MCF 10A (cell line): ENCODE data around the gene CLCA4. TPM values are rescaled to one million over a fixed set of nuclear protein-coding genes. Genes with fewer than 3 reads are reported as not detected.
A peak's percentile ranks its signal among the peaks of the same experiment; 100 is the strongest.

ENCODE experiments used
- BruUV-seq: library from RNA; stranded (reverse); fragments of 400-500 nt; replicated peaks from 2 replicates; lab custom pipeline; 2021; lab: Mats Ljungman, UMichigan
- CTCF ChIA-PET: fragments of 300-600 bp; sonication (Branson Sonifier 250); formaldehyde crosslinking; extraction: SDS; loops from one replicate; lab custom pipeline; 2021; ENCODE audit warnings: antibody characterized with exemption, inconsistent platforms; lab: Yijun Ruan, JAX
- POLR2A ChIA-PET: fragments of 300-600, 350-650 bp; sonication (Branson Sonifier 250); formaldehyde crosslinking; extraction: SDS; loops from one replicate; lab custom pipeline; 2020; ENCODE audit warnings: antibody characterized with exemption, inconsistent platforms; lab: Yijun Ruan, JAX
- DNase-seq: peaks from one replicate; pipeline ENCODE4 v3.0.0-alpha.2; 2018; ENCODE audit not compliant: unreplicated experiment
- H3K27ac Mint-ChIP-seq: one replicate; pipeline ENCODE4 v1.8.0; 2022; ENCODE audit warnings: mild to moderate bottlenecking, low read depth, mixed read lengths; ENCODE audit not compliant: unreplicated experiment
- H3K27me3 Mint-ChIP-seq: one replicate; pipeline ENCODE4 v1.8.0; 2022; ENCODE audit warnings: mixed read lengths; ENCODE audit not compliant: insufficient read depth, unreplicated experiment
- H3K36me3 Mint-ChIP-seq: one replicate; pipeline ENCODE4 v1.8.0; 2022; ENCODE audit warnings: mild to moderate bottlenecking, moderate library complexity, mixed read lengths; ENCODE audit not compliant: insufficient read depth, unreplicated experiment
- H3K4me1 Mint-ChIP-seq: one replicate; pipeline ENCODE4 v1.8.0; 2022; ENCODE audit warnings: mixed read lengths; ENCODE audit not compliant: insufficient read depth, unreplicated experiment
- H3K4me3 Mint-ChIP-seq: one replicate; pipeline ENCODE4 v1.8.0; 2022; ENCODE audit warnings: mild to moderate bottlenecking, moderate library complexity, mixed read lengths; ENCODE audit not compliant: unreplicated experiment
- H3K9me3 Mint-ChIP-seq: one replicate; pipeline ENCODE4 v1.8.0; 2022; ENCODE audit warnings: mixed read lengths; ENCODE audit not compliant: unreplicated experiment
- CTCF ChIP-seq: fragments of 200-600 bp; IDR thresholded peaks from one replicate; pipeline ENCODE4 v1.8.0; 2022; ENCODE audit warnings: antibody characterized with exemption, mild to moderate bottlenecking; ENCODE audit not compliant: unreplicated experiment
- intact Hi-C: fragments of 100-400 bp; cut with micrococcal nuclease; formaldehyde crosslinking; loops from 2 replicates; pipeline ENCODE4 v1.14.1; 2022
- total RNA-seq: library from RNA; stranded (reverse); gene quantifications from 2 replicates; pipeline ENCODE4 v1.2.3, GENCODE V29; 2022

Gene CLCA4
- total RNA-seq, 1 experiment from 2014 or later = not detected

- no TSS peak for BruUV-seq
- Mint-ChIP-seq H3K27me3 (no peaks in the 10 kb centered on the region), H3K27ac (no peak overlapping the region), H3K4me1 (peaks cover 9% of the 10 kb centered on the region), H3K4me3 (no peak overlapping the region), H3K36me3 (no peaks in the 10 kb centered on the region), H3K9me3 (no peaks in the 10 kb centered on the region)
- peak; percentile 29 for DNase-seq
- CTCF ChIA-PET = interaction anchor here (0.7 to 5.7 kb wide), 9 partner anchors 9 to 722 kb away, joined by 3 to 39 read pairs (median 4); no protein-coding TSS in a partner anchor
- POLR2A ChIA-PET = interaction anchor here (0.6 kb wide), 1 partner anchor 44 kb away, joined by 3 read pairs; no protein-coding TSS in a partner anchor
- intact Hi-C loops = loop anchor here (5.0 kb wide), 1 partner anchor 565 kb away; no protein-coding TSS in a partner anchor
- no peak for TF ChIP-seq CTCF
Measured at GRCh38 chr1:86517336-86517735, 29.5 kb upstream of the CLCA4 start.

GRCh38 chr1:86520789-86521521 is 25.9 kb upstream of the CLCA4 start:
- Mint-ChIP-seq H3K9me3 (no peaks in the 10 kb centered on the region), H3K27me3 (no peaks in the 10 kb centered on the region), H3K4me3 (no peak overlapping the region), H3K36me3 (no peaks in the 10 kb centered on the region), H3K27ac (no peak overlapping the region), H3K4me1 (peaks cover 9% of the 10 kb centered on the region)
- ChIA-PET POLR2A (interaction anchor here (0.7 kb wide), 1 partner anchor 194 kb away, joined by 5 read pairs; no protein-coding TSS in a partner anchor), CTCF (interaction anchor here (0.6 to 2.1 kb wide), 4 partner anchors 13 to 46 kb away, joined by 3 to 11 read pairs (median 5); no protein-coding TSS in a partner anchor)
- intact Hi-C loops = no loop called here
- no peak for TF ChIP-seq CTCF
- BruUV-seq = no TSS peak
- DNase-seq = no peak

GRCh38 chr1:86521522-86521891 is 25.4 kb upstream of the CLCA4 start:
- no peaks in the 10 kb centered on the region for H3K9me3 Mint-ChIP-seq
- no TSS peak for BruUV-seq
- ChIA-PET POLR2A (interaction anchor here (0.7 kb wide), 1 partner anchor 193 kb away, joined by 5 read pairs; no protein-coding TSS in a partner anchor), CTCF (interaction anchor here (2.3 kb wide), 1 partner anchor 19 kb away, joined by 11 read pairs; no protein-coding TSS in a partner anchor)
- intact Hi-C loops = no loop called here
- no peak overlapping the region for H3K27ac Mint-ChIP-seq
- no peak for DNase-seq
- no peak overlapping the region for H3K4me3 Mint-ChIP-seq
- no peaks in the 10 kb centered on the region for H3K36me3 Mint-ChIP-seq
- peaks cover 5% of the 10 kb centered on the region for H3K4me1 Mint-ChIP-seq
- H3K27me3 Mint-ChIP-seq = no peaks in the 10 kb centered on the region
- TF ChIP-seq CTCF = no peak

- TF ChIP-seq CTCF = no peak
- DNase-seq = no peak
- Mint-ChIP-seq H3K4me3 (no peak overlapping the region), H3K4me1 (peaks cover 4% of the 10 kb centered on the region), H3K27me3 (no peaks in the 10 kb centered on the region), H3K27ac (no peak overlapping the region), H3K9me3 (no peaks in the 10 kb centered on the region), H3K36me3 (no peaks in the 10 kb centered on the region)
- intact Hi-C loops = no loop called here
- CTCF ChIA-PET = interaction anchor here (0.6 to 2.3 kb wide), 3 partner anchors 11 to 23 kb away, joined by 3 to 11 read pairs (median 3); no protein-coding TSS in a partner anchor
- BruUV-seq = no TSS peak
- POLR2A ChIA-PET = no interaction called here
Measured at GRCh38 chr1:86522240-86522639, 24.6 kb upstream of the CLCA4 start.
